GM10266 (cell line): Measurements from ENCODE around the gene TUBA1A.
"Not testable (repeated sequence)": the region's sequence is repeated elsewhere in the genome, so short reads cannot be mapped to it uniquely, and the experiment has no call there.

Source experiments
- DNase-seq: peaks from one replicate; pipeline ENCODE4 v3.0.0; 2012; ENCODE audit errors: extremely low spot score
- CTCF ChIP-seq: IDR thresholded peaks from 2 replicates; pipeline ENCODE4 v1.5.1; 2012; ENCODE audit warnings: mild to moderate bottlenecking, low read depth; ENCODE audit not compliant: control insufficient read depth, insufficient read depth; ENCODE audit errors: missing control alignments

TUBA1A gene

GRCh38 chr12:49219417-49220026 is 30.6 kb upstream of the TUBA1A start:
- DNase-seq = no peak
- no peak for TF ChIP-seq CTCF

DNA sequence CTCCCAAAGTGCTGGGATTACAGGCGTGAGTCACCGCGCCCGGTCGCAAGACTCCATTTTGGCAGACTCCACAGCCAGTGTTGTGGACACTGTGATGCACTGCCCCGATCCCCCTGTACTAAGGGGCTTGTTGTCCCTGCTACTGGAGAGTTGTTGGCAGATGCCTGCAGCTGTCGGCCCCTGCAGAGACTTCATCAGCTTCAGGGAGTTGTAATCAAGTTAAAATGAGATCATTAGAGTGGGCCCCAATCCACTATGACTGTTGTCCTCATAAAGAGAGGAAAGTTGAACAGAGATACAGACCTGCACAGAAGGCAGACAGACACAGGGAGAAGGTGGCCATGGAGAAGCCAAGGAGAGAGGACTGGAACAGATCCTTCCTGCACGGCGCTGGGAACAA is 23.7 kb upstream of the TUBA1A start:
- no peak for TF ChIP-seq CTCF
- no peak for DNase-seq

GRCh38 chr12:49210703-49211102 is 21.8 kb upstream of the TUBA1A start:
- DNase-seq = not testable (repeated sequence)

- no peak for DNase-seq
- TF ChIP-seq CTCF = no peak
Observed at GRCh38 chr12:49208676-49209075, 19.8 kb upstream of the TUBA1A start.

DNA sequence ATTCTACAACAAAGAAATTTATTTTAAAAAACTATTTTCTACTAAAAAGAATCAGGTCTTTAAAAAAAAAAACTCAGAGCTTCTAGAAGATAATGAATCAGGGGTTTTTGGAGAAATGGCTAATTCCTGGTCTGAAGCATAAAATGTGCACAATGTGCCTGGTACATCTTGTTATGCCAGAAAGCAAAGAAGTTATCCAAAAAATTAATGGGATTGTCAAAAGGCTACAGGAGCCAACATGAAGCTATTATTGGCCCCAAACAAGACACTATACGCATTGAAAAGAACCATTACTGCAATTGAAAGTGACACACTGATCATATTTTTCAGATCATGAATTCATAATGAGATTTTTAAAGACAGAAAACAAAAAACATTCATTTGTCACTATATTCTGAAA is 19.3 kb upstream of the TUBA1A start:
- no peak for TF ChIP-seq CTCF
- no peak for DNase-seq

DNA sequence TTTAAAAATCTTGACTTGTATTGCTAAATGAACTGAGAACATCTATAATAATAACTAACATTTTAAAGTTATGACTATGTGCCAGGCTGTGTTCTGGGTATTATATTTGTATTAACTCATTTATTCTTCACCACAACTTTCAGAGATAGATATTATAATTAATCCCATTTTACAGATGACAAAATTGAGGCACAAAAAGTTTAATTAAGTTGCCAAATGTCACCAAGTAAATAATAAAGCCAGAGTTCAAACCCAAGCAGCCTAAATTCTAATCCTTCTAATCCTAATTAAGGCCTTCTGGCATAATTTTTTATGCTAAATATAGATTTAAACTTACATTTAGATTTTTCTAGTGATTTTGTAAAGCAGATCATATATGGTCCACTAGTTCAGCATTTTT is 17.5 kb upstream of the TUBA1A start:
- DNase-seq = no peak
- TF ChIP-seq CTCF = no peak

DNA sequence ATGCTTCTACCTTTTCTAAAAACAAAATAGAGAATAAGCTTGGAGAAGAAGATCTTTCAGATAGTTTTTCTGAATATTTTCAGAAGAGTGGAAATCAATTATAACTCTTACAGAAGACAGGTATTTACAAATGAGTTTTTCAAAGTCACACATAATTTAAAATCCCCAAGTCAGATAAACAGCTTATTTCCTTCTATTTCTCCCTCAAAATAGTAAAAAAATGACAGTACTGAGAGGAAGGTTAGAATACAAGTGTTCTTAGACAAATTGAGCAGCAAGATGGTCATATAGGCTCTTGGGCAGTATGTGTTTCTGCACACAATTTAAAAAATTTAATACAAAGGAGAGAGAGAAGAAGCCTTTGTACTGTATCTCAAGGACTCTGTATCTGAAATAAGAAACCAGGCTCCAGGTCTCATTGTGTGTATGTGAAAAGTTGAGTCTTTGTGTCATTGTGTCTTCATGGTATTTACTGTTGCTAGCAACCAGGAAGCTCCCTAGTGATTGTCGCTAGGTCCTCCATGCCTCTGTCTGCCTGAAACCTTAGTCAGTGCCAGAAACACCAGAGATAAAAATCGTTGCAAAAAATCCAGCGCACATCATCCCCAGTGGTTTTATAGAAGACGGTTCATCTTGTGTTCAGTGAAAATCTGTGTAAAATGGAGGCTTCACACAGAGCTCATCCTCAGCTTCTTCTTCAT is 12.9 kb upstream of the TUBA1A start:
- TF ChIP-seq CTCF = no peak
- no peak for DNase-seq
